ENCODE results near the gene CDH12.

DNA sequence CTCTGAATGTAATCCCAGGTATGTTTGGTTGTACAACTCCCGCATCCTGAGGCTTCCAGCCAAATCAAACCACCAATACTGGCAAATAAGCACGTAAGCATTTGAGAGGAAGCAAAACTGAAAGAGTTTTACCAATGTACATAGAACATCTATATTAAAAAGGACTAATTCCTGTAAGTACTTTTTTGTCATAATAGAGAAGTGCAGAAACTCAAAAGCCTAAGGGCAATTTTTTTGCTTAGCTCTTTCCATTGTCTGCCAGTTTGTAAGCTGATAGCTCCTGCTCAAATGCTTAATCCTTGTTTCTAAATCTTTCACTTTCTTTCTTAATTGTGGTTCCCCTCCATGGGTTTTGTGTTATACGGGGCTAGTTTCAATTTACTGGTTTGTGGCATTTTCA, 1151.8 kb downstream of the CDH12 start:
- TF ChIP-seq, protein P1, sequence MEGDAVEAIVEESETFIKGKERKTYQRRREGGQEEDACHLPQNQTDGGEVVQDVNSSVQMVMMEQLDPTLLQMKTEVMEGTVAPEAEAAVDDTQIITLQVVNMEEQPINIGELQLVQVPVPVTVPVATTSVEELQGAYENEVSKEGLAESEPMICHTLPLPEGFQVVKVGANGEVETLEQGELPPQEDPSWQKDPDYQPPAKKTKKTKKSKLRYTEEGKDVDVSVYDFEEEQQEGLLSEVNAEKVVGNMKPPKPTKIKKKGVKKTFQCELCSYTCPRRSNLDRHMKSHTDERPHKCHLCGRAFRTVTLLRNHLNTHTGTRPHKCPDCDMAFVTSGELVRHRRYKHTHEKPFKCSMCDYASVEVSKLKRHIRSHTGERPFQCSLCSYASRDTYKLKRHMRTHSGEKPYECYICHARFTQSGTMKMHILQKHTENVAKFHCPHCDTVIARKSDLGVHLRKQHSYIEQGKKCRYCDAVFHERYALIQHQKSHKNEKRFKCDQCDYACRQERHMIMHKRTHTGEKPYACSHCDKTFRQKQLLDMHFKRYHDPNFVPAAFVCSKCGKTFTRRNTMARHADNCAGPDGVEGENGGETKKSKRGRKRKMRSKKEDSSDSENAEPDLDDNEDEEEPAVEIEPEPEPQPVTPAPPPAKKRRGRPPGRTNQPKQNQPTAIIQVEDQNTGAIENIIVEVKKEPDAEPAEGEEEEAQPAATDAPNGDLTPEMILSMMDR (IDR thresholded peaks at IDR 0.05) = no peak
- TF ChIP-seq POLR2A (IDR thresholded peaks at IDR 0.05) = no peak

All from lower leg skin (tissue), 3 donors.